Neural cell (in vitro differentiated cells): ENCODE data around the gene PHLPP2.

Source experiments
- CTCF ChIP-seq: fragments of 450-650 bp; IDR thresholded peaks from 2 replicates; pipeline ENCODE4 v1.5.1; 2014; ENCODE audit warnings: antibody characterized with exemption, mild to moderate bottlenecking, moderate library complexity; ENCODE audit not compliant: poor library complexity, severe bottlenecking
- EP300 ChIP-seq: fragments of 450-650 bp; conservative IDR thresholded peaks from 2 replicates; pipeline ENCODE4 v1.6.1; 2014; ENCODE audit warnings: antibody characterized with exemption, mild to moderate bottlenecking, moderate library complexity; ENCODE audit not compliant: poor library complexity, severe bottlenecking
- MXI1 ChIP-seq: fragments of 450-650 bp; conservative IDR thresholded peaks from 2 replicates; pipeline ENCODE4 v1.6.1; 2014; ENCODE audit warnings: antibody characterized with exemption, mild to moderate bottlenecking; ENCODE audit not compliant: poor library complexity, severe bottlenecking
- POLR2AphosphoS5 ChIP-seq: IDR thresholded peaks from 2 replicates; pipeline ENCODE4 v1.6.1; 2012
- RAD21 ChIP-seq: fragments of 450-650 bp; conservative IDR thresholded peaks from 2 replicates; pipeline ENCODE4 v1.6.1; 2014; ENCODE audit warnings: antibody characterized with exemption, mild to moderate bottlenecking, moderate library complexity
- REST ChIP-seq: IDR thresholded peaks from 2 replicates; pipeline ENCODE4 v1.6.1; 2012; ENCODE audit warnings: borderline replicate concordance
- SMC3 ChIP-seq: fragments of 450-650 bp; conservative IDR thresholded peaks from 2 replicates; pipeline ENCODE4 v1.6.1; 2014; ENCODE audit warnings: antibody characterized with exemption, mild to moderate bottlenecking, moderate library complexity; ENCODE audit not compliant: poor library complexity
- TAF1 ChIP-seq: IDR thresholded peaks from 2 replicates; pipeline ENCODE4 v1.6.1; 2012; ENCODE audit warnings: low read depth

GRCh38 chr16:71738855-71739254 is 14.4 kb upstream of the PHLPP2 start:
- TF ChIP-seq RAD21 (no peak), CTCF (no peak), MXI1 (no peak), TAF1 (no peak), REST (no peak), POLR2AphosphoS5 (no peak), SMC3 (no peak), EP300 (no peak)
